CD4-positive, alpha-beta T cell (primary cell): ENCODE data around the gene UHRF1. TPM values are rescaled to one million over a fixed set of nuclear protein-coding genes. Genes with fewer than 3 reads are reported as not detected.
A peak's percentile ranks its signal among the peaks of the same experiment; 100 is the strongest.

Experiments used
- ATAC-seq: fragments of 200-7000 bp; cut with Tn5 transposase; one replicate; pipeline ENCODE4 v1.10.0; 2022; ENCODE audit warnings: mild to moderate bottlenecking; ENCODE audit not compliant: poor library complexity
- CTCF ChIA-PET: fragments of 350-600 bp; sonication (Branson Sonifier 250); formaldehyde crosslinking; loops from one replicate; lab custom pipeline; 2021; ENCODE audit warnings: antibody characterized with exemption, inconsistent platforms; lab: Charles Lee
- POLR2A ChIA-PET: fragments of 350-600 bp; sonication (Branson Sonifier 250); formaldehyde crosslinking; loops from one replicate; lab custom pipeline; 2021; ENCODE audit warnings: antibody characterized with exemption, inconsistent platforms; lab: Charles Lee
- DNase-seq, 14 experiments: peaks; one replicate each; pipeline ENCODE4 v3.0.0-alpha.2; 2013 to 2020; ENCODE audit warnings: mixed read lengths in 2 of 14
- H3K27ac ChIP-seq, 2 donors: one replicate each; pipeline versions ENCODE4 v1.5.1 to v1.7.0; 2013; ENCODE audit warnings: low read length in 2 of 2, low read depth in 1 of 2, mild to moderate bottlenecking in 1 of 2
- H3K27me3 ChIP-seq, 2 experiments: 1 replicate in 1 of 2; 2 replicates in 1 of 2; pipeline versions ENCODE4 v1.6.1 to v1.7.0; 2013; ENCODE audit warnings: low read length in 2 of 2, control low read depth in 1 of 2, mild to moderate bottlenecking in 1 of 2, moderate library complexity in 1 of 2; ENCODE audit not compliant: insufficient read depth in 2 of 2, control insufficient read depth in 1 of 2
- H3K36me3 ChIP-seq: one replicate; pipeline ENCODE4 v1.6.1; 2013; ENCODE audit warnings: low read length, control low read depth; ENCODE audit not compliant: insufficient read depth
- H3K4me1 ChIP-seq: one replicate; pipeline ENCODE4 v1.6.1; 2013; ENCODE audit warnings: low read length, control low read depth; ENCODE audit not compliant: insufficient read depth
- H3K4me3 ChIP-seq: one replicate; pipeline ENCODE4 v1.5.1; 2013; ENCODE audit warnings: mild to moderate bottlenecking, low read length, moderate library complexity
- H3K9me3 ChIP-seq, 2 experiments: 1 replicate in 1 of 2; 2 replicates in 1 of 2; pipeline versions ENCODE4 v1.6.1 to v1.7.0; 2013; ENCODE audit warnings: low read length in 2 of 2, mild to moderate bottlenecking in 2 of 2, control low read depth in 1 of 2, moderate library complexity in 1 of 2; ENCODE audit not compliant: control insufficient read depth in 1 of 2, insufficient read depth in 1 of 2
- H3K27ac Mint-ChIP-seq: one replicate; pipeline ENCODE4 v1.8.0; 2020; ENCODE audit warnings: mixed read lengths
- H3K27me3 Mint-ChIP-seq: one replicate; pipeline ENCODE4 v1.8.0; 2021; ENCODE audit warnings: mixed read lengths
- H3K36me3 Mint-ChIP-seq: one replicate; pipeline ENCODE4 v1.8.0; 2021; ENCODE audit warnings: low read depth, mixed read lengths
- H3K4me1 Mint-ChIP-seq: one replicate; pipeline ENCODE4 v1.8.0; 2021; ENCODE audit warnings: low read depth, mixed read lengths
- H3K4me3 Mint-ChIP-seq: one replicate; pipeline ENCODE4 v1.8.0; 2020; ENCODE audit warnings: mild to moderate bottlenecking, mixed read lengths
- H3K9me3 Mint-ChIP-seq: one replicate; pipeline ENCODE4 v1.8.0; 2020; ENCODE audit warnings: mixed read lengths
- CTCF ChIP-seq: fragments of 200-600 bp; IDR thresholded peaks from one replicate; pipeline ENCODE4 v1.8.0; 2022; ENCODE audit warnings: antibody characterized with exemption, mild to moderate bottlenecking
- intact Hi-C, 2 experiments: fragments of 100-400 bp; cut with DNase I in 1 of 2; cut with micrococcal nuclease in 1 of 2; formaldehyde crosslinking; loops; one replicate each; pipeline versions ENCODE4 v1.15.1 to v1.9.0; 2023 to 2025; cut with DNase I, micrococcal nuclease
- total RNA-seq, 174 experiments: library from RNA in 2 of 174; stranded (reverse) in 2 of 174; gene quantifications; one replicate each; pipeline ENCODE4 v1.2.3 and lab custom pipeline; 2021 to 2026

The UHRF1 gene
- total RNA-seq, 2 experiments from 2014 or later: 0.16 to 0.20 TPM

DNA sequence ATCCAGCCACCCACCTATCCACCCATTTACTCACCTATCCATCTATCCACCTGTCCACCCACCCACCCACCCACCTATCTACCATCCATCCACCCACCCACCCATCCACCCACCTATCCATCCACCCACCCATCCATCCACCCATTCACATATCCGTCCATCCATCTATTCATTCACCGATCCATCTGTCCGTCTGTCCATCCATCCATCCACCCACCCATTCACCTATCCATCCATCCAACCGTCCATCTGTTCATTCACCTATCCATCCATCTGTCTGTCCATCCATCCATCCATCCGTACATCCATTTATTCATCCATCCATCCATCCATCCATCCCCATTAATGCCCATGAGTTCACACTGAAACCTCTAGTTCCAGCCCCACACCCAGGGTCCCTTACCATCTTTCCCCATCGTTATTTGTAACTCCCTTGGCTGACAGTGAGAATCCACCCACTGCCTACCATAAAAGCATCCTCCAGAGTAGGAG lies 90.9 kb downstream of the UHRF1 start:
- Mint-ChIP-seq H3K36me3 (peaks cover 39% of the 10 kb centered on the region), H3K4me1 (peaks cover 14% of the 10 kb centered on the region), H3K9me3 (no peaks in the 10 kb centered on the region), H3K4me3 (no peak overlapping the region), H3K27me3 (no peaks in the 10 kb centered on the region), H3K27ac (no peak overlapping the region)
- intact Hi-C loops: no loop called here
- no peak for TF ChIP-seq CTCF
- Histone ChIP-seq H3K27me3 (no peaks in the 10 kb centered on the region), H3K27ac (no peak overlapping the region), H3K36me3 (peaks cover 10% of the 10 kb centered on the region), H3K4me1 (peaks cover 4% of the 10 kb centered on the region), H3K9me3 (no peaks in the 10 kb centered on the region), H3K4me3 (no peak overlapping the region)
- ChIA-PET CTCF (no interaction called here), POLR2A (interaction anchor here (1.0 kb wide), 1 partner anchor 32 kb away, joined by 3 read pairs; the partner anchor contains the start of gene KDM4B)
- no peak for DNase-seq
- ATAC-seq: no peak

DNA sequence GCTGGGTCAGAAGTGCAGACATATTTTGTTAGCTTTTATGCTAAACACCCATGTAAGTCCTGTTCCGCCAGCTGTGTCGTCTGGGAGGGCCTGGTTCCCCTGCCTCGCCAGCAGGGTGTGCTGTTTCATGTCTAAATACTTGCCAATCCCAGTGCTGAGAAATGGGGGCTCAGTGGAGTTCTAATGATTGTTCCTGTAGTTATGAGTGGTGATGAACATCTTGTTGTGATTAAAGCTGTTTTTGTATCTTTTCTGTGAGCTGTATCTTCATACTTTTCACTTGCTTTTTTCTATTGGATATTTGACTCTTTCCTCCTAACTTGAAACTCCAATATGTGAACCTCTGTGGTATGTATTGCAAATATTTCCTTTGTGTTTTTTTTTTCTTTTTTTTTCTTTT lies 92.3 kb downstream of the UHRF1 start:
- peaks cover 15% of the 10 kb centered on the region for H3K36me3 ChIP-seq
- peaks cover 4% of the 10 kb centered on the region for H3K4me1 ChIP-seq
- H3K4me1 Mint-ChIP-seq: peaks cover 14% of the 10 kb centered on the region
- no peak overlapping the region for H3K4me3 Mint-ChIP-seq
- ChIA-PET CTCF (interaction anchor here (0.8 to 1.5 kb wide), 3 partner anchors 29 to 135 kb away, joined by 3 to 5 read pairs (median 4); partner anchors contain the start of gene PLIN3), POLR2A (interaction anchor here (0.5 to 0.7 kb wide), 2 partner anchors 33 to 747 kb away, joined by 3 to 4 read pairs; no protein-coding TSS in a partner anchor)
- peak in 12 of 14 experiments; percentile 4 to 56 (median 21) for DNase-seq
- TF ChIP-seq CTCF: peak; percentile 59
- peaks cover 0 to 7% of the 10 kb centered on the region in 2 experiments for H3K9me3 ChIP-seq
- H3K9me3 Mint-ChIP-seq: no peaks in the 10 kb centered on the region
- peaks cover 26% of the 10 kb centered on the region for H3K36me3 Mint-ChIP-seq
- no peak overlapping the region for H3K27ac ChIP-seq
- ATAC-seq: peak; percentile 48
- no peak overlapping the region for H3K4me3 ChIP-seq
- intact Hi-C loops: no loop called here
- no peak overlapping the region for H3K27ac Mint-ChIP-seq
- H3K27me3 ChIP-seq: no peaks in the 10 kb centered on the region
- no peaks in the 10 kb centered on the region for H3K27me3 Mint-ChIP-seq

DNA sequence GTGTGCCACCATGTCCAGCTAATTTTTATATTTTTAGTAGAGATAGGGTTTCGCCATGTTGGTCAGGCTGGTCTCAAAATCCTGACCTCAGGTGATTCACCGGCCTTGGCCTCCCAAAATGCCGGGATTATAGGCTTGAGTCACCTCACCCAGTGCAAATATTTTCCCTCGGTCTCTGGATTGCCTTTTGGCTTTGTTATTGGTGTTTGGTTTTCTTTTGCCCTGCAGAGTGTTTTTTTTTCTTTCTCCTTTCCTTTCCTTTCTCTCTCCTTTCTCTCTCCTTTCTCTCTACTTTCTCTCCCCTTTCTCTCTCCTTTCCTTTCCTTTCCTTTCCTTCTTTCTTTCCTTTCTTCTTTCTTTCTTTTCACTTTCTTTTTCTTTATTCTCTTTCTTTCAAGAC lies 92.8 kb downstream of the UHRF1 start:
- H3K4me1 Mint-ChIP-seq: peaks cover 16% of the 10 kb centered on the region
- H3K9me3 ChIP-seq: peaks cover 0 to 7% of the 10 kb centered on the region in 2 experiments
- H3K4me3 Mint-ChIP-seq: no peak overlapping the region
- POLR2A ChIA-PET: interaction anchor here (0.5 to 0.7 kb wide), 3 partner anchors 34 to 748 kb away, joined by 3 to 4 read pairs (median 3); no protein-coding TSS in a partner anchor
- no peaks in the 10 kb centered on the region for H3K27me3 ChIP-seq
- H3K27ac ChIP-seq: no peak overlapping the region
- TF ChIP-seq CTCF: no peak
- peaks cover 4% of the 10 kb centered on the region for H3K4me1 ChIP-seq
- CTCF ChIA-PET: interaction anchor here (1.5 kb wide), 1 partner anchor 31 kb away, joined by 4 read pairs; no protein-coding TSS in a partner anchor
- no peaks in the 10 kb centered on the region for H3K27me3 Mint-ChIP-seq
- no peak overlapping the region for H3K27ac Mint-ChIP-seq
- H3K4me3 ChIP-seq: no peak overlapping the region
- DNase-seq (no peak), ATAC-seq (no peak)
- H3K36me3 Mint-ChIP-seq: peaks cover 23% of the 10 kb centered on the region
- intact Hi-C loops: no loop called here
- peaks cover 12% of the 10 kb centered on the region for H3K36me3 ChIP-seq
- no peaks in the 10 kb centered on the region for H3K9me3 Mint-ChIP-seq
